Lower leg skin (tissue), 4 donors: ENCODE measurements around the gene IQUB. TPM values are rescaled to one million over a fixed set of nuclear protein-coding genes. Genes with fewer than 3 reads are reported as not detected.
"Not testable (repeated sequence)": the region's sequence is repeated elsewhere in the genome, so short reads cannot be mapped to it uniquely, and the experiment has no call there.

Experiments used
- DNase-seq, 2 donors: peaks; one replicate each; pipeline ENCODE4 v3.0.0-alpha.2; 2019; ENCODE audit warnings: low spot score in 2 of 2
- H3K4me3 ChIP-seq: fragments of 200-600 bp; sonication (generic); 2 replicates; pipeline ENCODE4 v1.5.1; 2017; ENCODE audit warnings: mild to moderate bottlenecking, low read depth; ENCODE audit not compliant: poor library complexity, severe bottlenecking
- CTCF ChIP-seq, 3 donors: fragments of 450-650 bp; IDR thresholded peaks; one replicate each; pipeline ENCODE4 v1.5.1; 2016; ENCODE audit warnings: antibody characterized with exemption in 3 of 3, mild to moderate bottlenecking in 3 of 3, moderate library complexity in 2 of 3
- POLR2A ChIP-seq, 2 donors: fragments of 450-650 bp; IDR thresholded peaks; one replicate each; pipeline ENCODE4 v1.6.1; 2016 to 2017; ENCODE audit warnings: antibody characterized with exemption in 2 of 2, mild to moderate bottlenecking in 1 of 2, moderate library complexity in 1 of 2
- WGBS, 2 donors: methylation state at CpG; one replicate each; pipeline ENCODE4 v1.1.5; 2018; 5-methylcytosine and 5-hydroxymethylcytosine counted together
- intact Hi-C: fragments of 100-400 bp; cut with DNase I; formaldehyde crosslinking; loops from one replicate; pipeline ENCODE4 v1.15.0; 2023; ENCODE audit warnings: low total_unique reads
- total RNA-seq, 4 donors: library from RNA; depleted of rRNA; stranded (reverse); fragments of >200 nt; gene quantifications; one replicate each; pipeline ENCODE4 v1.1.0, GENCODE V29; 2016

IQUB gene
- total RNA-seq, 4 donors from 2014 or later, result 0.22 to 0.55 TPM; not detected in 2

DNA sequence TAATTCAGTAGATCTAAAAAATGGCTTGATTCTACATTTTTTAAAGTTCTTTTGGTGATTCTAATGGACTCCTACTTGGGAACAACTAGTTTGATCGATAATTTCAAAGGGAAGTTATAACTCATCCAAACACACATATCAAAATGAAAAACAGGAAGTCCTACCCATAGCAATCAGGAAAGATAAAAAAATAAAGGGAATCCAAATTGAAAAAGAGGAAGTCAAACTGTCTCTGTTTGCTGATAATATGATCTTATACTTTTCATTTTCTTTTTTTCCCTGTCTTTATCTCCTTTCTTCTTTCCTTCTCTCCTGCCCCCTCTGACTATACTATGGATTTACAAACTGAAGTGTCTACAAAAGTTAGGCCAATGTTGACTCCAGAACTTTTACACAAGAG lies 118.8 kb downstream of the IQUB start:
- intact Hi-C loops, result no loop called here
- WGBS, 2 donors, result 57 to 76% methylated on average over 1 of the region's 1 CpG
- DNase-seq, result no peak
- no peak for TF ChIP-seq CTCF (IDR thresholded peaks at IDR 0.05)
- TF ChIP-seq POLR2A (IDR thresholded peaks at IDR 0.05), result no peak
- H3K4me3 ChIP-seq, result no peak overlapping the region

DNA sequence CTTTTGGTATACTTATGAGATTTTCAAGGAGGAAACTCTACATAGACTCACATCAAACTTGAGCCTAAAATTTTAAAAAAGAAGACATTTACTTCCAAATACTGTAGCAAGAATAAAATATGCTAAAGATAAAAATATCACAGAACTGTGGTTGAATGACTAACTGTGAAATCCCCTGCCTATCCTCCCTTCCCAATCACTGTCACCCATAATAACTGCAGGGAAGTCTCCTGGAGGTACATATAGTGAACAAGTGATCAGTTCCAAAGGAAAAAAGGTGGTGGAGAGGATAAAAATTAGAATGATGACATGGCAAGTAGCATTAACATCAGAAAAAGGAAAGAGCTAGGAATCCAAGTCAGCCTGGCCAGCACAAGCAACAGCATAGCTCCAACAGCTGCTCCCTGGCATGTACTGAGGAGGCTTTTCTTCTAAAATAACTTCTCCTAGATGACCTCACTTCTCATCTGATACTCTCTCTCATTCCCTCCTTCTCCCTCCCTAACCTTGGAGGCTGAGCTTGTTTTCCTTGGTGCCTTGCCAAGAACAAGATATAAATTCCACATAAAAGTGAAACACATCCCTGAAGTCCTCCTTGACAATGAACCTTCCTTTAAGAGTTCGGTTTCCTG lies 124.0 kb downstream of the IQUB start:
- 28% methylated on average over 1 of the region's 1 CpG for WGBS, 2 donors
- DNase-seq, result no peak
- TF ChIP-seq CTCF (IDR thresholded peaks at IDR 0.05) (no peak), POLR2A (IDR thresholded peaks at IDR 0.05) (no peak)
- intact Hi-C loops, result no loop called here
- H3K4me3 ChIP-seq, result no peak overlapping the region

DNA sequence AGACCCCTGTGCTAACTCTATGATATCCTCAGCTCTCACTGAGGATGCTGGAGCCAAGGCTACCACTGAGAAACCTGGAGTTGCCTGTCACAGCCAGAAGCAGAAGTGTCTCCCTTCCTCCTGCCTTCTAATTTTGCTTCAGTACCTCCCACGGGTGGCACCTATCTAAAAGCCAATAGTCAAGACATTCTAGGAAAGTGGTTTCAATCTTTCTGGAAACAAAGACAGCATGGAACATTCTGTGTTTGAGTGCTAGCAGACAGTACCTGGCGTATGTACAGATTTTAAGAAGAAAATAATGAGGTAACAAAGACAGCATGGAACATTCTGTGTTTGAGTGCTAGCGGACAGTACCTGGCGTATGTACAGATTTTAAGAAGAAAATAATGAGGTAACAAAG lies 126.4 kb downstream of the IQUB start:
- H3K4me3 ChIP-seq, DNase-seq, intact Hi-C loops: not testable (repeated sequence)
- WGBS, 2 donors, result 70 to 79% methylated on average over 4 of the region's 4 CpGs

Other genes starting within 250 kb of the IQUB start
- 10 to 100 TPM; 24.9 to 41.9 (median 26.6) TPM for gene NDUFA5, start 23.2 kb upstream of the IQUB start, total RNA-seq
- gene ASB15, start 67.2 kb upstream of the IQUB start, total RNA-seq, result not detected
- not detected for gene LMOD2, start 121.3 kb upstream of the IQUB start, total RNA-seq
- gene WASL, start 214.4 kb upstream of the IQUB start, total RNA-seq, result 10 to 100 TPM; 30.4 to 41.4 (median 34.2) TPM